Left kidney (tissue), 2 donors: ENCODE results near the gene SNX25. TPM values are rescaled to one million over a fixed set of nuclear protein-coding genes. Genes with fewer than 3 reads are reported as not detected.
A peak's percentile ranks its signal among the peaks of the same experiment; 100 is the strongest.
"Not testable (repeated sequence)": the region's sequence is repeated elsewhere in the genome, so short reads cannot be mapped to it uniquely, and the experiment has no call there.

Source experiments
- DNase-seq: peaks from one replicate; pipeline ENCODE4 v3.0.0-alpha.2; 2013
- polyA plus RNA-seq: library from polyadenylated mRNA; unstranded; fragments of 120-200 nt; gene quantifications from one replicate; pipeline ENCODE4 v1.2.1, GENCODE V29; 2013; ENCODE audit not compliant: insufficient read length

SNX25 gene
- polyA plus RNA-seq, 1 donor, result 26.0 TPM

- peak; percentile 27 for DNase-seq
Measured at GRCh38 chr4:185343726-185344581, 134.6 kb downstream of the SNX25 start.

GRCh38 chr4:185344743-185345538 lies 135.5 kb downstream of the SNX25 start:
- no peak for DNase-seq

DNA sequence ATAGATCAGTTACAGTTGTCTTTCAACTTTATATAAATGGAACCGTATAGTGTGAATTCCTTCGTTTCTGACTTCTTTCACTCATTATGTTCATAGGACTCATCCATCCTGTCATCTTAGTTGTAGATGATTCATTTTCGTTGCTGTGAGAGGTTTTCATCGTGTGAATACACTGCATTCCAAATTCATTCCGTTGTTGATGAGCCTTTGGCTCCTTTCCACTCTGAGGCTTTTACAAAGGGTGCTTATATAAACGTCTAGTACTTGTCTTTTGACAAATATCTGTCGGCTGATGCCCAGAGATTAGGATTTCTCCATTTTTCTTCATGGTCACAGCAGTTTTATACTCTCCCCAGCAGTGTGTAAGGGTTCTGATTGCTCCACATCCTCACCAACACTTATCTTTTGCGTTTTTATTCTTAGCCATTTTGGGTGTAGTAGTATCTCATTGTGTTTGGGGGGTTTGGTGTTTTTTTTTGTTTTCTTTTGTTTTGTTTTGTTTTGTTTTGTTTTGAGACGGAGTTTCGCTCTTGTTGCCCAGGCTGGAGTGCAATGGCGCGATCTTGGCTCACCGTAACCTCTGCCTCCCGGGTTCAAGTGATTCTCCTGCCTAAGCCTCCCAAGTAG lies 137.7 kb downstream of the SNX25 start:
- DNase-seq, result no peak

- no peak for DNase-seq
Measured at GRCh38 chr4:185351691-185352090, 142.3 kb downstream of the SNX25 start.

DNA sequence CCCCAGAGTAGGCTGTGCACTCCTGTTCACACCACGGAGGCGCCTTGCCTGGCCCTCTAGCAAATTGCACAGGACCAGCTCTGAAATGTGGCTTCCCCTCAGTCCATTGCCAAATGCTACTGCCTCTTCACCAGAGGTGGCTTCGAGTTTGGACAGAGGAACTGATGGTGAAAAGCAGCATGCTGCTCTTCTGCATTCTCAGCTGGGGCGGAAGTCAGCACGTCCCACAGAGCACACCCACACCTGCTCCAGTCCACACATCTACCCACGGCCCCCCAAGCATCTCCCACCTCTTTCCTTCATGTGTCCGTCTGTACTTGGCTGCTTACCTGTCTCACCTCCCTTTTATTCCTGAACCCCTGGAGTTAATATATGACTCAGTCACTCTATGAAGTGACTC lies 142.8 kb downstream of the SNX25 start:
- no peak for DNase-seq

DNA sequence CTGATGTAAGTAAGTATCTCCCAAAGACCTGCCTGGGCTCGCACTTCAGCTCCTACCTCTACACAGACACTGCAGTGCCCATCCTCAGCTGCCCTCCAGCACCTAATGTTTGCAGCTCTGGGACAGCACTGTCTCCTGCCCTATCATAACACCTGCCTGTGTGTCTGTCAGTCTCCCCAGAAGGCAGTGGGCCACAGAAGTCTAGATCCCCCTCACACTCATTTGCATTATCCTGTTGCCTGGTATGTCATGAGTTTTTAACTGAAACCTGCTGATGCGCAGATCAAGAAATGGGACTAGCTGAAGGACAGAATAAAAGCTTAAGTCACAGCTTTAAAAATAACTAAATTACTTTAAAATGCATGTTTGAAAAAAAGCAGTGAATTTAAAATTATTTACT lies 143.3 kb downstream of the SNX25 start:
- DNase-seq, result no peak

DNA sequence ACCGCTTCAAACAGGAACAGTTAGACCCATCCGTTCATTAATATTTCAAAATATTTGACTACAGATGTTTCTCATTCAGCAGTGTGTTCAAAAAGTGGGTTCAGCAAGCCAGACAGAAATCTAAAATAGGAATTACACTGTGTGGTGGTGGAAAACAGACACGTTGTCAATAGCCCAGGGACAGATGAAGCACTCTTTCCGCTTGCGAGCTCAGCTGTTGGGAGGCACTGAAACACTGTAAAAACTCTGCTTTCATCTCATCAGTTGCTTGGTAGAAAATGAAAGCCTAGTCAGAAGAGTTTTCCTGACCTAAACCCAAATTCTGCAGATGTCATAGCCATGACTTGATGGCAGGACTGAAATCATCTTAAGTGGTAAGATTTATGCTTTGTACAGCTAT lies 147.8 kb downstream of the SNX25 start:
- DNase-seq, result no peak

DNA sequence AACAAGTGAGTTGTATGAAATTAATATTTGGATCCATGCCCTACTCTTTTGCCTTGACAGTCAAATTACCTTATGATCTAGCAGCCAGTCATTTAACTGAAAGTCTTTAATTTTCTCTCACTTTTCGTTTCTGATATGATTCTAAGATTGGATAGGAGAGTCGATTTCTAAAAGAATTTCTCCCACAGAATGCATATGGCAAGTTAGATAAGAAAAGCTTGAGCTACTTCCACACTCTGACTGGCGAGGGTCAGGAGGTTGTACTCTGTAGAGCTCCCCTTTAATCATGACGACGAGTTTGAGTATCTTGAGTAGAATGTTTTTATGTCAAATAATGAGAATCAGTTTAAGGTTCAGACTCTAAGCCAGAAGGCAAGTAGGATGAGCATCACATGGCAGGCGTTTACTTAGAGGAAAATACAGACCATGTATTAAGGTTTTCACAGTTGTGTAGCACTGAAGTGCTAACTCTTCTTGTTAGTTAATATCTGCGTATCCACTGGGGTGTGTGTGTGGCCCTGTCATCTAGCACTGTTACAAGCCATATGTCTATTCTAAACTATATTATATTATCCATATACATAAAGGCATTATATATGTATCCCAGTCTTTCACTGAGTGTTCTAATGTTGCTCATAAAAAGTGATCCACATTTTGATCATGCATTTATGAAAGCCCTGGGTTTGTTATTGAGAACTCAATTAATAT lies 148.5 kb downstream of the SNX25 start:
- DNase-seq, result no peak

- DNase-seq, result no peak
Measured at GRCh38 chr4:185358514-185358913, 149.1 kb downstream of the SNX25 start.

GRCh38 chr4:185358959-185359358 lies 149.6 kb downstream of the SNX25 start:
- no peak for DNase-seq

DNA sequence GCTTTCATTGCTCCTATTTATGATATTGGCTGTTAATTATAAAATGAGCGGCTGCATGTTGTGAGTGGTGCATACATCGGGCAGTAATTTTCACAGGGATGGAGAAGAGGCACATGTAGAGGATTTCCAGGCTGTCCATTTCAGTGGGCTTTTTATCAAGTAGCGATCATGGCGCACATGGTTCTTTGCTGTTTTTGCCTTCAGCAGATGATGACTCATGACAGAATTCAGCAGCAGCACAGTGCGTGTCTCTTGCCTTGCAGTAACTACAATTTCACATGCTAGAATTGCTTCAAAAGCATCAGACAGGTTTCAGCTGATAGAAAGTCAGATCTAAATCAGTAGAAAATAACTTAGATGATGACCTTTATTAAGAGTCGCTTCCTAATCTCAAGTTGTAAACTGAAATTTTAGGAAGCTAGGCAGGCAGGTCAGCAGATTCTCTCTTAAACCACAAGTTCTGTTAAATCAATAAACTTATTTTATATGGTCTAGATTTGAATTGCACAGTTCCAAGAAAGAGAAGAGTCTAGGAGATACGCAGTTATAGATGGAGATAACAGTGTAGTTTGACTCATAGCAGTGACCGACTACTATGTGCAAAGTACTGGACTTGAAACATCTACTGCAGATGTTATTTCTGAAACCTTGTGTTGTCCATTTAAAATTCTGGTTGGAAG lies 150.5 kb downstream of the SNX25 start:
- no peak for DNase-seq

DNA sequence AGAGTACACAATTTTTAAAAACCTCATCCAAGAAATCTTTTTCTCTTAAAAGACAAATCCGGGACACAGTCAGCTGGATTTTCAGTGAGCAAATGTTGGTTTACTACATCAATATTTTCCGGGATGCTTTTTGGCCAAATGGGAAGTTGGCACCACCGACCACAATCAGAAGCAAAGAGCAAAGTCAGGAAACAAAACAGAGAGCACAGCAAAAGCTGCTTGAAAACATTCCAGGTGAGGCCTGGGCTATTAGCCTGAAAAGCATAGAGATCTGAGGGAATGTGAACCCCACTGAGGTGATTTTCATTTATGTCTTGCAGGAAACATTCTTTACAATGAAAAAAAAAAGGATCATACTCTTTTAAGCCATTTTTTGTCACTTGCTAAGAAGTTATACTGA lies 152.5 kb downstream of the SNX25 start:
- no peak for DNase-seq

DNA sequence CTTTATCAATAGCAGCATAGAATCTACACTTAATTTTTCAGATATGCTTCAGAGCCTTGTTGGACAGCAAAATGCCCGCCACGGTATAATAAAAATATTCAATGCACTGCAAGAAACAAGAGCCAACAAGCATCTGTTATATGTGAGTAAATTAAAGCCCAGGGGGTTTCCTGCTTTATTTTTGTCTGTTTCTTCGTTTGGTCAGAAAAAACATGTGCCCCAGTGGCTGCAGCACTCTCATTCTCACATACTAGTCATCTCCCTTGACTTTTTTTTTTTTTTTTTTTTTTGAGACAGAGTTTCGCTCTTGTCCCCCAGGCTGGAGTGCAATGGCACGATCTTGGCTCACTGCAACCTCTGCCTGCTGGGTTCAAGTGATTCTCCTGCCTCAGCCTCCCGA lies 153.2 kb downstream of the SNX25 start:
- not testable (repeated sequence) for DNase-seq

- no peak for DNase-seq
Measured at GRCh38 chr4:185363251-185363650, 153.9 kb downstream of the SNX25 start.

DNA sequence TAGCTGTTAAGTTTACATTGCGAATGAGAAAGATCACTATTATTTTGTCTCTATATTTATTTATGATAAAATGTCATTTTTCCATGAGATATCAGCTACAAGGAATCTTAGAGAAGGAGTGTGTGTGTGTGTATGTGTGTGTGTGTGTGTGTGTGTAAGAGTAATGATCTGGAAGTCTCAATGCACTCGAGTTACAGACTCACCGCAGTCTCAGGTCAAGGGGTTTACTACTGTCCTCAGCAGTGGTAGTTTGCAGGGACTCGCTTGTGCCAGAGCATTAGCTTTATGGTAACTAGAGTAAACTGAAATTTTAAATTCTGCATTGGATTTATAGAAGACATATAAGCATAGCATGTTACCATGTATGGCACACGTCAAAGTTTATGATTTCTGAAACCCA lies 155.5 kb downstream of the SNX25 start:
- peak; percentile 53 for DNase-seq

DNA sequence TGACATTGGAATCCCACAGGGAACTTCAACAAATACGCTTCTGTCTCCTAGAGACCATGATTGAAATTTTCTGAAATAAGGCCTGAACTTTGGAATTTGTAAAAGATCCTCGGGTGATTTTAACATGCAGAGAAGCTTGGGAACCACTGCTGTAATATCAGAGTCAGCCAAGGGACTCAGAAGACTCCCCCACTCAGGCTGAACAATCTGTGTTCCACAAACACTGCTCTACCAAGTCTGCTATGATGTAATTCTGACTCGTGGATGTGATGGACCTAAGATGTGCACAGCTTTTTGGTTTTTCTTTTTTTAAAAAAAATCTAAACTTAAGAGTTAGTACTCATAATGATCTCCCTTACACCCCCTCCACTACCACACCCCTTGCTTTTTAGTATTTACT lies 160.3 kb downstream of the SNX25 start:
- no peak for DNase-seq

- DNase-seq, result no peak
Measured at GRCh38 chr4:185370268-185370949, 161.0 kb downstream of the SNX25 start.

DNA sequence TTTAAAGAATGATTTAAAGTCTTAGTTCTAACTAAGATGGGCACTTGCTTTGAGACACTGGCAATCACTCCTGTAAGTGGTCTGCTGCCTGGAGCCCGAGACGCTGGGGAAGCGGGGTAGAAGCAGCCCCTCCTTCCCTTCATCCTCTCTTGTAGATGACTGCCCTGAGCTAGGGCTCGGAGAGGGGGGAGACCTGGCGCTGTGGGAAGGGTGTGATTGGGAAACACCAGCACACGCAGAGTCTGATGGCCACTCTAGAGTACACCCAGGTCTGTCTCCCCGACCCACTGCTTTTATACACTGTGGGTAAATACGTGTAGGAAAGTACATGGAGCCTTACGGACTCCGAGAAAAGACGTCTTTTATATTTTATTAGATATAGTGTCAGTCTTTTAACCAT lies 162.3 kb downstream of the SNX25 start:
- DNase-seq, result no peak

DNA sequence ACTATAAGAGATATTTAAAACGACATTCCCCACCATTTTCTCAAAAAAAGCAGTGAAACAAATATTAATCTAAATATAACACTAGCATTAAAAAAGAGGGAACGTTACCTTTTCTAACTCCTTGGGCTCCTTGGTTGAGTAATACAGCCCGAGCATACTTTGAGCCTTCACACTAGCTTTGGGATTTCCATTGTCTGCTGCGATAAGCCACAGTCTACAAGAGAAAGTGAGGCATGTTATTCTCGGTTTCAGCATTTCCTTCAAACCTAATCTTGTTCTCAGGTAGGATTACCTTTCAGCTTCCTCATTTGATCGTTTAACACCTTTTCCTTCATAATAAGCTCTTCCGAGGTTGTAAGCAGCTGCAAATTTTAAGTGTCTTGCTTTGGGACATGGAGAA lies 164.6 kb downstream of the SNX25 start:
- no peak for DNase-seq

DNA sequence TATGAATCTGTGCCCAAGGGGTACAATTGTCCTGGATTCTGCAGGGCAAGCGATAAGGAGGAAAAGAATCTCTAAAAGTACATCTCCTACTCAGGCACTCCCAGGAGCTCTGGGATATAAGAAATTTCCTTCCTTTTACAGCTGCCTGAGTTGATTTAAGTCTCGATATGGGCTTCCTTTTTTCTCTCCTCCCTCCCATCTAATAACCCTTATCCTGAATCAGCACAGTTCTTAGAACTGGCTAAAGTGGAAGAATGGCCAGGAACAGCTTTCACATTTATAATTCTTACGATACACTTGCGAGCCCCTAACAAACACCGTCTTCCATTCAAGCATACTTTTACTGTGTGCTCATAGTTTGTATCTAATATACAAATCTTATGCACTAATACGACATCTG lies 165.2 kb downstream of the SNX25 start:
- no peak for DNase-seq

DNA sequence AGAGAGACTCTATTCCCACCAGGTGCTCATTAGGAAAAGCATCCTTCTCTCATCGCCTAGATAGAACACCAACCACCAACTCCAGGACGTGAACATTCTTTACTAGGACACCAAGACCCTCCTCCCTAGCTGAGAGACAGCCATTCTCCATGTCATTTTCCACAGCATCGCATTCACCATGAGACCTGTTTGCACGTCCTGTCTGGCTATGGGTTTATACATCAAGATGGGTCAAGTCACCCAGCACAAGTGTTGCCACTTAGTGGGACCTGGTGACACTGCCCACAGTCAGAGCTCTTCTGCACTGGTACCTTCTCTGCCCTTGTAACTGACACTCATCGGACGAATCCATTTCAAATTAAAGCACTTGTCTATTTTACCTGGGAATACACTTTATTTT lies 168.9 kb downstream of the SNX25 start:
- DNase-seq, result no peak
